Measurements from ENCODE around the gene EPS8L1.

EPS8L1 gene

GRCh38 chr19:55112246-55112776, 36.6 kb downstream of the EPS8L1 start:
- peaks cover 6% of the 10 kb centered on the region for H3K36me3 ChIP-seq
- H3K9me3 ChIP-seq (ENCODE audit: severe bottlenecking): no peaks in the 10 kb centered on the region
- H3K27me3 ChIP-seq (ENCODE audit: insufficient read depth, low read depth, severe bottlenecking): no peaks in the 10 kb centered on the region
- TF ChIP-seq CTCF (IDR thresholded peaks at IDR 0.05; ENCODE audit: low read depth, low read length): no peak
- H3K27ac ChIP-seq: no peak overlapping the region
- H3K4me3 ChIP-seq (ENCODE audit: low read depth, low read length): no peak overlapping the region
- no peak for DNase-seq

- H3K27ac ChIP-seq: peak overlapping the region; percentile 42
- no peaks in the 10 kb centered on the region for H3K9me3 ChIP-seq (ENCODE audit: severe bottlenecking)
- no peak overlapping the region for H3K4me3 ChIP-seq (ENCODE audit: low read depth, low read length)
- no peak for DNase-seq
- peaks cover 6% of the 10 kb centered on the region for H3K36me3 ChIP-seq
- H3K27me3 ChIP-seq (ENCODE audit: insufficient read depth, low read depth, severe bottlenecking): no peaks in the 10 kb centered on the region
- TF ChIP-seq CTCF (IDR thresholded peaks at IDR 0.05; ENCODE audit: low read depth, low read length): 0 out of 2 replicates have a peak, but pooled peaks have one; percentile 25
Observed at GRCh38 chr19:55112777-55113569, 37.3 kb downstream of the EPS8L1 start.

GRCh38 chr19:55113570-55114039, 37.9 kb downstream of the EPS8L1 start:
- peak; percentile 72 for DNase-seq
- H3K27ac ChIP-seq: peak overlapping the region; percentile 42

GRCh38 chr19:55114566-55115145, 39.0 kb downstream of the EPS8L1 start:
- no peak for DNase-seq
- Histone ChIP-seq H3K27ac (no peak overlapping the region), H3K4me3 (ENCODE audit: low read depth, low read length) (no peak overlapping the region), H3K9me3 (ENCODE audit: severe bottlenecking) (no peaks in the 10 kb centered on the region), H3K27me3 (ENCODE audit: insufficient read depth, low read depth, severe bottlenecking) (no peaks in the 10 kb centered on the region), H3K36me3 (peaks cover 6% of the 10 kb centered on the region)
- TF ChIP-seq CTCF (IDR thresholded peaks at IDR 0.05; ENCODE audit: low read depth, low read length): no peak

More at GRCh38 chr19:55113570-55114039, 37.9 kb downstream of the EPS8L1 start:
- no peak for TF ChIP-seq CTCF (IDR thresholded peaks at IDR 0.05; ENCODE audit: low read depth, low read length)
- Histone ChIP-seq H3K27me3 (ENCODE audit: insufficient read depth, low read depth, severe bottlenecking) (no peaks in the 10 kb centered on the region), H3K4me3 (ENCODE audit: low read depth, low read length) (no peak overlapping the region), H3K9me3 (ENCODE audit: severe bottlenecking) (no peaks in the 10 kb centered on the region), H3K36me3 (peaks cover 6% of the 10 kb centered on the region)

GRCh38 chr19:55115446-55116065, 39.9 kb downstream of the EPS8L1 start:
- Histone ChIP-seq H3K36me3 (peaks cover 6% of the 10 kb centered on the region), H3K9me3 (ENCODE audit: severe bottlenecking) (no peaks in the 10 kb centered on the region), H3K27ac (no peak overlapping the region), H3K4me3 (ENCODE audit: low read depth, low read length) (no peak overlapping the region), H3K27me3 (ENCODE audit: insufficient read depth, low read depth, severe bottlenecking) (no peaks in the 10 kb centered on the region)
- no peak for TF ChIP-seq CTCF (IDR thresholded peaks at IDR 0.05; ENCODE audit: low read depth, low read length)
- no peak for DNase-seq
